Neuronal stem cell (in vitro differentiated cells): ENCODE measurements around the gene GPR139.

ENCODE experiments used
- DNase-seq: peaks from one replicate; pipeline ENCODE4 v3.0.0-alpha.2; 2013; ENCODE audit warnings: low spot score
- H2AFZ ChIP-seq: one replicate; pipeline ENCODE4 v1.6.1; 2013; ENCODE audit warnings: mild to moderate bottlenecking, low read length, inconsistent platforms
- H2AK5ac ChIP-seq: 2 replicates; pipeline ENCODE4 v1.6.1; 2013; ENCODE audit warnings: low read depth, mild to moderate bottlenecking, inconsistent platforms, low read length, moderate library complexity, mixed read lengths
- H2BK120ac ChIP-seq: 2 replicates; pipeline ENCODE4 v1.6.1; 2013; ENCODE audit warnings: low read depth, mild to moderate bottlenecking, inconsistent platforms, low read length, moderate library complexity, mixed read lengths
- H2BK12ac ChIP-seq: one replicate; pipeline ENCODE4 v1.6.1; 2013; ENCODE audit warnings: low read length, inconsistent platforms
- H2BK15ac ChIP-seq: 2 replicates; pipeline ENCODE4 v1.6.1; 2013; ENCODE audit warnings: mild to moderate bottlenecking, low read length, inconsistent platforms, mixed read lengths
- H2BK5ac ChIP-seq: one replicate; pipeline ENCODE4 v1.6.1; 2013; ENCODE audit warnings: inconsistent platforms, mild to moderate bottlenecking, low read length, moderate library complexity
- H3K14ac ChIP-seq: one replicate; pipeline ENCODE4 v1.6.1; 2013; ENCODE audit warnings: low read length, inconsistent platforms
- H3K18ac ChIP-seq: 2 replicates; pipeline ENCODE4 v1.6.1; 2013; ENCODE audit warnings: low read length, inconsistent platforms
- H3K23ac ChIP-seq: 2 replicates; pipeline ENCODE4 v1.6.1; 2013; ENCODE audit warnings: low read depth, mild to moderate bottlenecking, mixed read lengths, low read length, inconsistent platforms; ENCODE audit not compliant: poor library complexity
- H3K27ac ChIP-seq: replicated peaks from 3 replicates; pipeline ENCODE4 v1.5.1; 2013; ENCODE audit warnings: low read length, inconsistent platforms
- H3K27me3 ChIP-seq, 3 experiments: 2 replicates each; pipeline ENCODE4 v1.6.1; 2013; ENCODE audit warnings: low read length in 3 of 3, mild to moderate bottlenecking in 2 of 3, inconsistent platforms in 1 of 3, low read depth in 1 of 3, mixed read lengths in 1 of 3, moderate library complexity in 1 of 3; ENCODE audit not compliant: control insufficient read depth in 3 of 3, insufficient read depth in 3 of 3
- H3K36me3 ChIP-seq, 2 donors: replicated peaks in 1 of 2; 2 replicates each; pipeline ENCODE4 v1.6.1; 2013; ENCODE audit warnings: low read length in 2 of 2; ENCODE audit not compliant: control insufficient read depth in 2 of 2, insufficient read depth in 2 of 2
- H3K4ac ChIP-seq: 2 replicates; pipeline ENCODE4 v1.6.1; 2013; ENCODE audit warnings: inconsistent platforms, mild to moderate bottlenecking, low read length, moderate library complexity
- H3K4me1 ChIP-seq, 2 donors: 1 replicate in 1 of 2; 2 replicates in 1 of 2; pipeline ENCODE4 v1.6.1; 2013; ENCODE audit warnings: low read length in 2 of 2, low read depth in 1 of 2; ENCODE audit not compliant: control insufficient read depth in 2 of 2, insufficient read depth in 1 of 2
- H3K4me2 ChIP-seq: one replicate; pipeline ENCODE4 v1.6.1; 2013; ENCODE audit warnings: mild to moderate bottlenecking, low read length, inconsistent platforms; ENCODE audit not compliant: insufficient read depth, poor library complexity, severe bottlenecking
- H3K4me3 ChIP-seq, 2 donors: 2 replicates each; pipeline ENCODE4 v1.5.1; 2013; ENCODE audit warnings: low read length in 2 of 2, mild to moderate bottlenecking in 2 of 2, inconsistent platforms in 1 of 2, moderate library complexity in 1 of 2
- H3K79me1 ChIP-seq: one replicate; pipeline ENCODE4 v1.6.1; 2013; ENCODE audit warnings: low read depth, mild to moderate bottlenecking, inconsistent platforms, low read length, moderate library complexity
- H3K9ac ChIP-seq: one replicate; pipeline ENCODE4 v1.6.1; 2013; ENCODE audit warnings: mild to moderate bottlenecking, low read depth, low read length, inconsistent platforms; ENCODE audit not compliant: poor library complexity
- H3K9me3 ChIP-seq, 2 donors: replicated peaks in 1 of 2; 2 replicates each; pipeline versions ENCODE3 to v1.6.1; 2013; ENCODE audit warnings: low read length in 2 of 2, mild to moderate bottlenecking in 2 of 2, inconsistent platforms in 1 of 2, low read depth in 1 of 2, mixed read lengths in 1 of 2, moderate library complexity in 1 of 2; ENCODE audit not compliant: control insufficient read depth in 2 of 2, insufficient read depth in 1 of 2
- H4K8ac ChIP-seq: one replicate; pipeline ENCODE4 v1.6.1; 2013; ENCODE audit warnings: low read depth, mild to moderate bottlenecking, inconsistent platforms, low read length, moderate library complexity
- H4K91ac ChIP-seq: one replicate; pipeline ENCODE4 v1.6.1; 2013; ENCODE audit warnings: low read length, low read depth, mild to moderate bottlenecking, inconsistent platforms; ENCODE audit not compliant: poor library complexity
- WGBS, 2 donors: extraction: QIAGEN DNeasy Blood & Tissue Kit; methylation state at CpG; one replicate each; pipeline ENCODE4 v1.1.7; 2013; ENCODE audit warnings: missing lambda C conversion rate in 2 of 2, mixed read lengths in 1 of 2; ENCODE audit not compliant: insufficient read length in 2 of 2, insufficient replicate concordance in 1 of 2; ENCODE audit errors: extremely low coverage in 2 of 2; 5-methylcytosine and 5-hydroxymethylcytosine counted together

GPR139 gene

DNA sequence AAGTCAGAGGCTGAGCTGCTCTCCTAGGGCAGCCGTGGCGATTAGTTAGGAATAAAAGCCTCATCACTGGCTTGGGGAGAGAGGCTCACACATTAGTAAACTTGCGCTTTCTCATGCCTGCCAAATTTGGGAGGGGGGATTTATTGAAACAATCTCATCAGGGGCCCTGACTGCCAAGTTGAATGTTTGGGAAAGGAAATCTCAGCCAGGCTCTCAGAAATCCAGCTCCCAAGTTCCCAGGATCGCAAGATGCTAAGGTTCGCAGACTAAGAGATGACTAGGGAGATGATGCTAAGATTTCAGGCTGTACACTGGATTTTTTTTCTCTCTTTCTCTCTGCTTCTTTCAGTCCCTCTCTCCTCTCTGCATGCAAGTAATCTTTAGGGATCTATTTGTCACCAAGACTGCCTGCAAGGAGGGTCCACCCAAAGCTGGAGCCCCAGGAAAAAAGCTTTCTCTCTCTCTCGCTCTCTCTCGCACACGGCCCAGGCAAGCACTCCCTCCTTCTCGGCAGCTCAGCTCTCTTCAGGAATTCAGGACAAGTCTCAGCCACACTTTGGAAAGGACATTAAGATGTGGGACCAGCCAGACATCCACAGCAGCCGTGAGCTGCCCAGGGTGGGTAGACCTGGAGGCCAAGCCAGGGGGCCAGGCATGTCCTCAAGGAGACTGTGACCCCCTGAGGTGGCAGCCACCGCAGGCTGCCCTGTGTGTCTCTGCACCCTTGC is 1.4 kb downstream of the GPR139 start:
- H3K18ac ChIP-seq, result peak overlapping the region; percentile 58
- H3K4me3 ChIP-seq, result no peak overlapping the region
- H4K8ac ChIP-seq, result no peak overlapping the region
- H3K9me3 ChIP-seq, result no peaks in the 10 kb centered on the region
- H2BK120ac ChIP-seq, result peak overlapping the region; percentile 16
- H2AK5ac ChIP-seq, result peak overlapping the region; percentile 67
- H4K91ac ChIP-seq, result no peak overlapping the region
- DNase-seq, result no peak
- no peak overlapping the region for H3K27ac ChIP-seq
- WGBS, 2 donors, result no CpG with 5 or more reads among the region's 11 CpGs
- no peaks in the 10 kb centered on the region for H3K79me1 ChIP-seq
- H2BK12ac ChIP-seq, result no peak overlapping the region
- H2AFZ ChIP-seq, result no peak overlapping the region
- H2BK15ac ChIP-seq, result no peak overlapping the region
- H3K4me2 ChIP-seq, result peak overlapping the region; percentile 97
- H3K14ac ChIP-seq, result peak overlapping the region; percentile 64
- peaks cover 0 to 11% of the 10 kb centered on the region in 2 donors for H3K4me1 ChIP-seq
- no peak overlapping the region for H3K23ac ChIP-seq
- H3K9ac ChIP-seq, result peak overlapping the region; percentile 54
- no peak overlapping the region for H2BK5ac ChIP-seq
- H3K36me3 ChIP-seq, result no peaks in the 10 kb centered on the region
- no peak overlapping the region for H3K4ac ChIP-seq
- H3K27me3 ChIP-seq, result peaks cover 5 to 61% (median 38%) of the 10 kb centered on the region in 3 experiments

DNA sequence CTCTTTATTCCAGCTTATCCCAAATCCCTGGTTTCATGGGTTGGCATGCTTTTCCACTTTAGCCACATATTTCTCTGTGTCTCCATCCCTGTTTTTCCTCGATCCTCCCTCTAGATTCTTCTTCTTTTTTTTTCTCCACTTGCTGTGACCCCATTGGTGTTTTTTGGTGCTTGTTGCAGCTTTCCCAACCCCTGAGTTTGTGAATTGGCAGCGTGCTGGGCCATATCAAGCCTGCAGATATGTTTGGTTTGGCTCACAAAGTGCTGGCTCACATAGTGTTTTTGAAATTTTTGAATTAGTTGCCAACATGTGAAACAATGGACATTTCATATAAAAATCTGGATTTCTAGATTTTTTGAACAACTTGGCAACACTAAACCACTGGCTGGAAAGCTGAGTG is 8.8 kb downstream of the GPR139 start:
- Histone ChIP-seq H3K4ac (no peak overlapping the region), H2AK5ac (no peak overlapping the region), H3K36me3 (no peaks in the 10 kb centered on the region), H3K9ac (no peak overlapping the region), H2AFZ (no peak overlapping the region), H4K91ac (no peak overlapping the region), H3K27me3 (peaks cover 0 to 2% (median 0%) of the 10 kb centered on the region in 3 experiments), H3K18ac (no peak overlapping the region), H2BK15ac (no peak overlapping the region), H3K79me1 (no peaks in the 10 kb centered on the region), H3K14ac (no peak overlapping the region), H2BK5ac (no peak overlapping the region), H3K4me2 (no peak overlapping the region), H3K27ac (no peak overlapping the region), H3K23ac (no peak overlapping the region), H3K4me3 (no peak overlapping the region), H2BK12ac (no peak overlapping the region), H3K9me3 (no peaks in the 10 kb centered on the region), H2BK120ac (no peak overlapping the region), H3K4me1 (peaks cover 0 to 2% of the 10 kb centered on the region in 2 donors), H4K8ac (no peak overlapping the region)
- WGBS, 2 donors, result no CpG with 5 or more reads among the region's 2 CpGs
- DNase-seq, result no peak

- no peak overlapping the region for H2BK120ac ChIP-seq
- no peak overlapping the region for H3K4ac ChIP-seq
- no CpG with 5 or more reads among the region's 4 CpGs for WGBS, 2 donors
These were observed 9.2 kb downstream of the GPR139 start for GRCh38 chr16:20064520-20064919.

DNA sequence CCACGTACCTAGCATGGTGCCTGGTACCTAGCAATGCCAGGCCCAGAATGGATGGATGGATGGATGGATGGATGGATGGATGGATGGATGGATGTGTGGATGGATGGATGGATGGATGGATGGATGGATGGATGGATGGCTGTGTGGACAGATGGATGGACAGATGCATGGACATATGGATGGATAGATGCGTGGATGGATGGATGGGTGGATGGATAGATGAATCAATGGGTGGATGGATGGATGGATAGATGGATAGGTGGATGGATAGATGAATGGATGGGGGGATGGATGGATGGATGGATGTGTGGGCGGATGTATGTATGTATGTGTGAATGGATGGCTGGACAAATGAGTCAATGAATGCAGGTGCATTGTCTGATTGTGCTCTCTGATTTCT is 12.6 kb downstream of the GPR139 start:
- Histone ChIP-seq H3K4me3 (no peak overlapping the region), H4K8ac (no peak overlapping the region), H2BK120ac (no peak overlapping the region), H2BK5ac (no peak overlapping the region), H2BK15ac (no peak overlapping the region), H3K14ac (no peak overlapping the region), H3K23ac (no peak overlapping the region), H3K9me3 (no peaks in the 10 kb centered on the region), H3K4me2 (no peak overlapping the region), H3K18ac (no peak overlapping the region), H3K4me1 (peaks cover 0 to 2% of the 10 kb centered on the region in 2 donors), H3K4ac (no peak overlapping the region), H3K27me3 (no peaks in the 10 kb centered on the region), H3K27ac (no peak overlapping the region), H3K9ac (no peak overlapping the region), H2AFZ (no peak overlapping the region), H3K79me1 (no peaks in the 10 kb centered on the region), H4K91ac (no peak overlapping the region), H2BK12ac (no peak overlapping the region), H2AK5ac (no peak overlapping the region), H3K36me3 (no peaks in the 10 kb centered on the region)
- 100% methylated on average over 1 of the region's 3 CpGs; no CpG with 5 or more reads in 1 of the 2 donors for WGBS, 2 donors
- no peak for DNase-seq

More at GRCh38 chr16:20064520-20064919, 9.2 kb downstream of the GPR139 start:
- Histone ChIP-seq H3K9ac (no peak overlapping the region), H3K79me1 (no peaks in the 10 kb centered on the region), H2BK12ac (no peak overlapping the region), H3K27me3 (no peaks in the 10 kb centered on the region), H3K4me2 (no peak overlapping the region), H3K27ac (no peak overlapping the region), H2BK5ac (no peak overlapping the region), H3K9me3 (no peaks in the 10 kb centered on the region), H4K91ac (no peak overlapping the region), H2BK15ac (no peak overlapping the region), H3K18ac (no peak overlapping the region), H3K4me3 (no peak overlapping the region), H2AK5ac (no peak overlapping the region), H3K14ac (no peak overlapping the region), H4K8ac (no peak overlapping the region), H3K4me1 (peaks cover 0 to 2% of the 10 kb centered on the region in 2 donors), H3K36me3 (no peaks in the 10 kb centered on the region), H2AFZ (no peak overlapping the region), H3K23ac (no peak overlapping the region)
- no peak for DNase-seq
